Measurements from ENCODE around the gene GARIN5B. TPM values are rescaled to one million over a fixed set of nuclear protein-coding genes. Genes with fewer than 3 reads are reported as not detected.
A peak's percentile ranks its signal among the peaks of the same experiment; 100 is the strongest.

The GARIN5B gene
- total RNA-seq, 2 donors from 2014 or later: not detected

- Mint-ChIP-seq H3K27ac (peak overlapping the region; percentile 34), H3K4me3 (peak overlapping the region; percentile 86), H3K36me3 (ENCODE audit: low read depth) (peaks cover 35% of the 10 kb centered on the region)
Measured at GRCh38 chr19:55383279-55384130, 20.4 kb upstream of the GARIN5B start.

GRCh38 chr19:55382522-55383054 lies 19.5 kb upstream of the GARIN5B start:
- Mint-ChIP-seq H3K36me3 (ENCODE audit: low read depth) (peaks cover 25% of the 10 kb centered on the region), H3K9me3 (no peaks in the 10 kb centered on the region), H3K27me3 (no peaks in the 10 kb centered on the region), H3K27ac (peak overlapping the region; percentile 34), H3K4me1 (peaks cover 17% of the 10 kb centered on the region), H3K4me3 (peak overlapping the region; percentile 86)
- no peak for ATAC-seq (replicated peaks)

More at GRCh38 chr19:55383279-55384130, 20.4 kb upstream of the GARIN5B start:
- Mint-ChIP-seq H3K4me1 (peaks cover 17% of the 10 kb centered on the region), H3K9me3 (no peaks in the 10 kb centered on the region), H3K27me3 (no peaks in the 10 kb centered on the region)
- ATAC-seq (replicated peaks): peak; percentile 20

- ATAC-seq (replicated peaks): no peak
Measured at GRCh38 chr19:55382013-55382412, 19.0 kb upstream of the GARIN5B start.

GRCh38 chr19:55379174-55379573 lies 16.1 kb upstream of the GARIN5B start:
- ATAC-seq (replicated peaks): no peak
- H3K27me3 Mint-ChIP-seq: no peaks in the 10 kb centered on the region
- H3K36me3 Mint-ChIP-seq (ENCODE audit: low read depth): no peaks in the 10 kb centered on the region

More at GRCh38 chr19:55382013-55382412, 19.0 kb upstream of the GARIN5B start:
- Mint-ChIP-seq H3K9me3 (no peaks in the 10 kb centered on the region), H3K4me3 (peak overlapping the region; percentile 86), H3K4me1 (peaks cover 17% of the 10 kb centered on the region), H3K27ac (peak overlapping the region; percentile 34), H3K36me3 (ENCODE audit: low read depth) (peaks cover 20% of the 10 kb centered on the region), H3K27me3 (no peaks in the 10 kb centered on the region)

GRCh38 chr19:55377356-55378131 lies 14.5 kb upstream of the GARIN5B start:
- ATAC-seq (replicated peaks): no peak
- Mint-ChIP-seq H3K27me3 (peaks cover 6% of the 10 kb centered on the region), H3K36me3 (ENCODE audit: low read depth) (no peaks in the 10 kb centered on the region), H3K27ac (no peak overlapping the region), H3K9me3 (no peaks in the 10 kb centered on the region), H3K4me1 (peaks cover 12% of the 10 kb centered on the region), H3K4me3 (no peak overlapping the region)

More at GRCh38 chr19:55379174-55379573, 16.1 kb upstream of the GARIN5B start:
- Mint-ChIP-seq H3K4me1 (peaks cover 12% of the 10 kb centered on the region), H3K4me3 (no peak overlapping the region), H3K9me3 (no peaks in the 10 kb centered on the region), H3K27ac (no peak overlapping the region)

GRCh38 chr19:55376241-55376933 lies 13.3 kb upstream of the GARIN5B start, which contains the start of gene TMEM190:
TSS of gene TMEM190 (plus strand) at chr19:55376826. CDS start at chr19:55376854, 28 bp downstream.
- peaks cover 11% of the 10 kb centered on the region for H3K27me3 Mint-ChIP-seq
- no peak within 1 kb of the TSS for H3K4me3 Mint-ChIP-seq
- H3K9me3 Mint-ChIP-seq: no peaks in the 10 kb centered on the region
- ATAC-seq (replicated peaks): no peak
- no peak within 1 kb of the TSS for H3K27ac Mint-ChIP-seq
- no peaks in the 10 kb centered on the region for H3K36me3 Mint-ChIP-seq (ENCODE audit: low read depth)
- peaks cover 1% of the 10 kb centered on the region for H3K4me1 Mint-ChIP-seq

GRCh38 chr19:55373993-55374757 lies 11.1 kb upstream of the GARIN5B start:
- Mint-ChIP-seq H3K27ac (no peak overlapping the region), H3K4me3 (no peak overlapping the region), H3K27me3 (peaks cover 25% of the 10 kb centered on the region), H3K9me3 (no peaks in the 10 kb centered on the region), H3K36me3 (ENCODE audit: low read depth) (peaks cover 6% of the 10 kb centered on the region), H3K4me1 (peaks cover 7% of the 10 kb centered on the region)
- ATAC-seq (replicated peaks): no peak

GRCh38 chr19:55373306-55373992 lies 10.4 kb upstream of the GARIN5B start:
- no peak overlapping the region for H3K4me3 Mint-ChIP-seq
- H3K36me3 Mint-ChIP-seq (ENCODE audit: low read depth): peaks cover 6% of the 10 kb centered on the region
- H3K27ac Mint-ChIP-seq: no peak overlapping the region
- H3K4me1 Mint-ChIP-seq: peaks cover 7% of the 10 kb centered on the region
- ATAC-seq (replicated peaks): no peak
- H3K9me3 Mint-ChIP-seq: no peaks in the 10 kb centered on the region
- H3K27me3 Mint-ChIP-seq: peaks cover 25% of the 10 kb centered on the region

GRCh38 chr19:55372316-55373081 lies 9.4 kb upstream of the GARIN5B start:
- Mint-ChIP-seq H3K4me3 (no peak overlapping the region), H3K4me1 (peaks cover 7% of the 10 kb centered on the region), H3K36me3 (ENCODE audit: low read depth) (peaks cover 6% of the 10 kb centered on the region), H3K9me3 (no peaks in the 10 kb centered on the region), H3K27me3 (peaks cover 25% of the 10 kb centered on the region), H3K27ac (no peak overlapping the region)
- no peak for ATAC-seq (replicated peaks)

GRCh38 chr19:55370305-55370988 lies 7.4 kb upstream of the GARIN5B start, which contains the start of gene IL11:
TSS of gene IL11 (minus strand) at chr19:55370463. CDS start at chr19:55370310, 153 bp downstream.
- no peak for ATAC-seq (replicated peaks)
- peak within 1 kb of the TSS; percentile 60 for H3K4me3 Mint-ChIP-seq
- H3K36me3 Mint-ChIP-seq (ENCODE audit: low read depth): peaks cover 6% of the 10 kb centered on the region
- H3K4me1 Mint-ChIP-seq: peaks cover 7% of the 10 kb centered on the region
- peaks cover 28% of the 10 kb centered on the region for H3K27me3 Mint-ChIP-seq
- no peaks in the 10 kb centered on the region for H3K9me3 Mint-ChIP-seq
- no peak within 1 kb of the TSS for H3K27ac Mint-ChIP-seq

- peak overlapping the region; percentile 60 for H3K4me3 Mint-ChIP-seq
- peaks cover 6% of the 10 kb centered on the region for H3K36me3 Mint-ChIP-seq (ENCODE audit: low read depth)
- peaks cover 28% of the 10 kb centered on the region for H3K27me3 Mint-ChIP-seq
Measured at GRCh38 chr19:55369653-55370304, 6.7 kb upstream of the GARIN5B start.

More at GRCh38 chr19:55369653-55370304, 6.7 kb upstream of the GARIN5B start:
- ATAC-seq (replicated peaks): peak; percentile 75
- Mint-ChIP-seq H3K27ac (no peak overlapping the region), H3K9me3 (no peaks in the 10 kb centered on the region), H3K4me1 (peaks cover 7% of the 10 kb centered on the region)
